ENCODE data around the gene EVI5.

EVI5 gene

GRCh38 chr1:92482665-92483609, 302.0 kb downstream of the EVI5 start:
- Histone ChIP-seq H3K4me1 (ENCODE audit: insufficient read depth, low read length) (no peaks in the 10 kb centered on the region), H3K36me3 (ENCODE audit: insufficient read depth, low read length) (no peaks in the 10 kb centered on the region), H3K9me3 (ENCODE audit: control insufficient read depth, insufficient read depth, low read length) (no peaks in the 10 kb centered on the region), H3K9ac (ENCODE audit: low read depth, low read length) (peak overlapping the region; percentile 63)

DNA sequence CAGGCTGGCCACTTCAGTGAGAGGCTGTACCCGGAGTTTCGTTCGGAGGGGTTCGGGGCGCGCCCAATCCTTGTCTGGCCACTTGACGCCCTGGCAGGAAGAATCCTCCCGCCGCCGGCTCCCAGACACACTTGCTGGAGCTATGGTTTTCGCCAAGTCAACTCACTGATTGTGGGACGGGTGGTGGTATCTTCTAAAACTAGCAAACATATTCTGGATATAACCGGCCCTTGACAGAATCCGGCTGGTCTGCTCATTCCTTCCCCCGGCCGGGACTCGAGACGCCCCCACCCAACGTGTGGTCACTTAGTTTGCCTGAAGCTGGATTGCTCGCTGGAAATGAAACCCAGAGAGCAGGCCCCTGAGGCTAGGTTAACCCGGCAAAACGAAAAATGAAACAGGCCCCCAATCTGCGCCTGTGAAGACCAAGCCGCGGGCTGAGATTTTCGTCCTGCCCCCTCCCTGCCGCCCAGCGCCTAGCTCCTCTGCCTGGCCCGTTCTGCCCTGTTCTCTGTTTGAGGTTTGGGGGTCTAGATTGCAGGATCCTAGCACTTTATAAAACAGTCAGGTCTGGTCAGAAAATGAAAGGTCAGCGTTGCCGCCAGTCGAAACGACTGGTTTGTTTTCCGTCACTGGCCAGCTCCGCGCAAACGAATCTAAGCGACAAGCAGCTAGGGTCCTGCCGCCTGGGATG, 302.8 kb downstream of the EVI5 start:
- Histone ChIP-seq H3K9me3 (ENCODE audit: control insufficient read depth, insufficient read depth, low read length) (no peaks in the 10 kb centered on the region), H3K9ac (ENCODE audit: low read depth, low read length) (peak overlapping the region; percentile 63), H3K36me3 (ENCODE audit: insufficient read depth, low read length) (no peaks in the 10 kb centered on the region), H3K4me1 (ENCODE audit: insufficient read depth, low read length) (no peaks in the 10 kb centered on the region)

- Histone ChIP-seq H3K9ac (ENCODE audit: low read depth, low read length) (no peak overlapping the region; the same call in 1 of the 2 replicates), H3K36me3 (ENCODE audit: insufficient read depth, low read length) (no peaks in the 10 kb centered on the region), H3K9me3 (ENCODE audit: control insufficient read depth, insufficient read depth, low read length) (no peaks in the 10 kb centered on the region), H3K4me1 (ENCODE audit: insufficient read depth, low read length) (no peaks in the 10 kb centered on the region)
Measured at GRCh38 chr1:92481599-92481925, 303.3 kb downstream of the EVI5 start.

- H3K9me3 ChIP-seq (ENCODE audit: control insufficient read depth, insufficient read depth, low read length), result no peaks in the 10 kb centered on the region
- peak overlapping the region; percentile 41; the same call in 1 of the 2 replicates for H3K9ac ChIP-seq (ENCODE audit: low read depth, low read length)
- H3K4me1 ChIP-seq (ENCODE audit: insufficient read depth, low read length), result no peaks in the 10 kb centered on the region
- H3K36me3 ChIP-seq (ENCODE audit: insufficient read depth, low read length), result no peaks in the 10 kb centered on the region
Measured at GRCh38 chr1:92480813-92481598, 303.9 kb downstream of the EVI5 start.

DNA sequence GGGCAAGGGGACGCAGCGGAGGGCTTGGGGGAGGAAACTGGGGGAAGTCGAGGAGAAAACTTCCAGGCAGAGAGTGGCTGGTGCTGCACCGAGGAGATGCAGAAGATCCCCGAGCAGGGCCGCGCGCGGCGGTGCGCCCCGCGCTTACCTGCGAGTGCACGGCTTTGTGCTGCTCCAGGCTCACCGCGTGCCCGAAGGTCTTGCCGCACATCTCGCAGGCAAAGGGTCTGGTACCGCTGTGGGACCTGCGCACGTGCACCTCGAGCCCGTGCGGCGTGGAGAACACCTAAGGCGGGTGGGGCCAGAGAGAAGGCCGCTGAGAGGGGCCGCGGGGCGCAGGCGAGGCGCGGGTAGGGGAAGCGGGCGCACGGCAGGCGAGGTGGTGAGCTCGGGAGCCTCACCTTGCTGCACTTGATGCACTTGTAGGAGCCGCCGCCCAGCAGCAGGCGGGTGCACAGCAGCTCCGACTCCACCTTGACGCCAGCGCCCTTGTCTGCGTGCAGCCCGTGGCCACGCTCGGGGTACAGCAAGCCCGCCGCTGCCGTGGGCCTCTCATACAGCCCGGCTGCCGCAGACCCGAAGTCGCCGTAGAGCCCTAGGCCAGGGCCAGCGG, 304.6 kb downstream of the EVI5 start:
- Histone ChIP-seq H3K9me3 (ENCODE audit: control insufficient read depth, insufficient read depth, low read length) (no peaks in the 10 kb centered on the region), H3K36me3 (ENCODE audit: insufficient read depth, low read length) (no peaks in the 10 kb centered on the region), H3K4me1 (ENCODE audit: insufficient read depth, low read length) (no peaks in the 10 kb centered on the region), H3K9ac (ENCODE audit: low read depth, low read length) (peak overlapping the region; percentile 41; the same call in 1 of the 2 replicates)

DNA sequence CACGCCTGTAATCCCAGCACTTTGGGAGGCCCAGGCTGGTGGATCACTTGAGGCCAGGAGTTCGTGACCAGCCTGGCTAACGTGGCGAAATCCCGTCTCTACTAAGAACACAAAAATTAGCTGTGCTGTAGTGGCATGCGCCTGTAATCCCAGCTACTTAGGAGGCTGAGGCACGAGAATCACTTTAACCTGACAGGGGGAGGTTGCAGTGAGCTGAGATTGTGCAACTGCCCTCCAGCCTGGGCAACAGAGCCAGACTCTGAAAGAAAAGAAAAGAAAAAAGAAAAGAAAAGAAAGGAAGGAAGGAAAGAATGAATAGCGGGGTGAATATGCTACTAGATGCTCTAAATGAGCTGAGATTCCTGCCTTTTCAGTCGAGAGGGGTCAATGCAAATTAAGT, 305.3 kb downstream of the EVI5 start:
- no peaks in the 10 kb centered on the region for H3K4me1 ChIP-seq (ENCODE audit: insufficient read depth, low read length)
- no peaks in the 10 kb centered on the region for H3K36me3 ChIP-seq (ENCODE audit: insufficient read depth, low read length)
- H3K9ac ChIP-seq (ENCODE audit: low read depth, low read length), result no peak overlapping the region
- H3K9me3 ChIP-seq (ENCODE audit: control insufficient read depth, insufficient read depth, low read length), result no peaks in the 10 kb centered on the region

DNA sequence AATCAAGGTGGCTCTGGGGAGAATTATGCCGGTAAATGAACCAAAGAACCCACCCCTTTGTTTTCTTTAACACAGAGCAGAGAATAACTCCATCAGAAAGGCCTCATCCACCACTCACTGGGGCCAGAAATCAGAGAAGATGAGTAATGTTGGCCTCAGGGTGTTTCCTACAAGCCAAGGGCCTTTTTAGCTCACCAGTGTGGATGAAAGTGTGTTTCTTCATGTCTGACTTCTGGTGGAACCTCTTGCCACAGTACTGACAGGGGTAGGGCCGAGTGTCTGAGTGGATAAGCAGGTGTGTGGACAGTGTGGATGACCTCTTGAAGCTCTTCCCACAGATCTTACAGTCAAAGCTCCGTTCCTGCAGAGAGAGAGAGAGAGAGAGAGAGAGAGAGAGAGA, 306.5 kb downstream of the EVI5 start:
- H3K9me3 ChIP-seq (ENCODE audit: control insufficient read depth, insufficient read depth, low read length), result no peaks in the 10 kb centered on the region
- 0 out of 2 replicates have a peak, but pooled peaks cover 4% of the 10 kb centered on the region for H3K4me1 ChIP-seq (ENCODE audit: insufficient read depth, low read length)
- H3K36me3 ChIP-seq (ENCODE audit: insufficient read depth, low read length), result no peaks in the 10 kb centered on the region
- H3K9ac ChIP-seq (ENCODE audit: low read depth, low read length), result no peak overlapping the region

DNA sequence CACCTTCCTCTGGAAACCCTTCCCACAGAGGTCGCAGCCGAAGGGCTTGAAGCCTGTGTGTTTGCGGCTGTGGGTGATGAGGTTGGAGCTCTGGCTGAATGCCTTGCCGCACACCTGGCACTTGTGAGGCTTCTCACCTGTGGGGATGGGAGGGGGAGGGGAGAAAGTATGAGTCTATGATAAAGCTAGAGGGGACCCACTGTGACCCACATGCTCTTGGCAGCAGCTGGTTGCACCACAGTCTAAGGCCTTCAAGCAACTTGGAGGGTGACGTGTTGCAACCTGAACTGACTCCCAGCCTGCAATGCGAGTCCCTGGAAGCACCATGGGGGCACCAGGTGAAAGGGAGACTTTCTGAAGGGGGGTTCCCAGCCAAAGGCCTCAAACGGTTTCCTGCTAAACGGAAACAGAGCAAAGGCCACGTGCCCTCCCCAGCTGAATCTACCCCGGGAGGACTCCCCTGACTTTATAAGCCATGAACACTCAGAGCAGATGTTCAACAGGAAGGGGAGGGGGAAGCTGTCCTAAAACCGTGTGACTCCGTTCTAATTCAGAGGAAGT, 308.8 kb downstream of the EVI5 start:
- 0 out of 2 replicates have a peak, but pooled peaks cover 4% of the 10 kb centered on the region for H3K4me1 ChIP-seq (ENCODE audit: insufficient read depth, low read length)
- H3K36me3 ChIP-seq (ENCODE audit: insufficient read depth, low read length), result no peaks in the 10 kb centered on the region
- H3K9ac ChIP-seq (ENCODE audit: low read depth, low read length), result no peak overlapping the region
- no peaks in the 10 kb centered on the region for H3K9me3 ChIP-seq (ENCODE audit: control insufficient read depth, insufficient read depth, low read length)

DNA sequence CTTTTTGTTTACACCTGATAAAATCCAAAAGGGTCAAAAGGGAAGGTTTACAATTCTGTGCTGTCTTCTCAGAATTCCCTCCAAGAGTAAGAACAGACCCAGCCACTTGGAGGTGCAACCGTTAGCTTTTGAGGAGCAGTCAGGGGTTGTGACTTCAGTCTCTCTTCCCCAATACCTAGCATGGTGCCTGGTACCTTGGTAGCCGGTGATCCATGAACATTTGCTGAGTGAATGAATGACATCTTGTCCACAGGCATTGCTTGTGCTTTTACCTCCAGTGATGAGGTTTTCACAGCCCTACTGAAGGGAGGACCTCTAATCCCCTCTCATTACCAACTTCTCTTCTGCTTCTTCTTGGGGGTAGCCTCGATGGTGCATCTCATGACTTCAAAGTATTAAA, 309.9 kb downstream of the EVI5 start:
- Histone ChIP-seq H3K9ac (ENCODE audit: low read depth, low read length) (no peak overlapping the region), H3K4me1 (ENCODE audit: insufficient read depth, low read length) (0 out of 2 replicates have a peak, but pooled peaks cover 4% of the 10 kb centered on the region), H3K9me3 (ENCODE audit: control insufficient read depth, insufficient read depth, low read length) (no peaks in the 10 kb centered on the region), H3K36me3 (ENCODE audit: insufficient read depth, low read length) (no peaks in the 10 kb centered on the region)

DNA sequence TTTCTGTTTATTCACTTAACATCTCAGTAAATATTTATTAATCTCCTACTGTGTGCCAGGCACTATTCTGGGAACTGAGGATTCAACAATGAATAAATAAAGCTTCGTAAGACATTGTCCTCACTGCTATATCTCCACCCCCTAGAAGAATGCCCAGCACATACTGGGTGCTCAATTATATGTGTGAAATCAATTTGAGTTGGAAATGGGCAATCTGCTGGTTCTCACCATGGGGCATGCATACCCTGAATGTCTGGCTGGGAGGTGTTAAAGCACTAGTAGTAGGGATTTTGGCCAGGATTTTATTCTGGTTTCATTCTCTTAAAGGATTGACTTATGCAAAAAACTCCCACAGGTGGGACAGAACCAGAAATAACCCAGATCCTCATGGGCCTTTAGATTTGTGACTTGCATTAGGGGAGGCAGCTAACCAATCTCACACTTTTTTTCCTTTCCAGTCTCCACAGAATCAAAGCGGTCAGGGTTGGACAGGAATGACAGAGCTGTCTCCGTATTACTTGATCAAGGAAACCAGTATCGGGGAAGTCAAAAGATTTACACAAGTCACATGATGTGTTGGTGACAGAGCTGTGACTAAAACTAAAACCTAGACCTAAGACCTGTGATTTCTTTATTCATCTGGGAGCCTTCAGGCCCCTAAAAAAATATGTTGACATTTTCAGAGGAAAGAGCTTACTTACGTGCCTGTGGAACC, 311.0 kb downstream of the EVI5 start:
- H3K9me3 ChIP-seq (ENCODE audit: control insufficient read depth, insufficient read depth, low read length), result no peaks in the 10 kb centered on the region
- 0 out of 2 replicates have a peak, but pooled peaks cover 4% of the 10 kb centered on the region for H3K4me1 ChIP-seq (ENCODE audit: insufficient read depth, low read length)
- H3K9ac ChIP-seq (ENCODE audit: low read depth, low read length), result no peak overlapping the region
- H3K36me3 ChIP-seq (ENCODE audit: insufficient read depth, low read length), result no peaks in the 10 kb centered on the region

DNA sequence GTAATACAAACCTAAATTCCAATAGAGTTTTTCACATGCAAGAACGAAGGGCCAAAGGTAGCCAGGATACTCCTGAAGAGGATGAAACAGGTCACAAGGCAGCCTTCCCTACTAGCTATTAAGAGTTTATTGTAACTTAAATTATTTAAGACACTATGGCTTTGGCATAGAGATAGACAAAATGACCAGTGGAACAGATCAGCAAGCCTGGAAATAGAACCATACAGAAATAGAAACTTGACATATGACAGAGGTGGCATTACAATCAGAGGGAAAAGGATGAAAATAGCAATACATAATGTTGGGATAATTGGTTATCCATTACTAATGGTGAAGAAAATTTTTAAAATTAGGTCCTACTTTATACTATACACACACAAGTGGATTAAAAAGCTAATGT, 314.7 kb downstream of the EVI5 start:
- Histone ChIP-seq H3K9ac (ENCODE audit: low read depth, low read length) (no peak overlapping the region), H3K4me1 (ENCODE audit: insufficient read depth, low read length) (0 out of 2 replicates have a peak, but pooled peaks cover 4% of the 10 kb centered on the region), H3K36me3 (ENCODE audit: insufficient read depth, low read length) (no peaks in the 10 kb centered on the region), H3K9me3 (ENCODE audit: control insufficient read depth, insufficient read depth, low read length) (no peaks in the 10 kb centered on the region)

DNA sequence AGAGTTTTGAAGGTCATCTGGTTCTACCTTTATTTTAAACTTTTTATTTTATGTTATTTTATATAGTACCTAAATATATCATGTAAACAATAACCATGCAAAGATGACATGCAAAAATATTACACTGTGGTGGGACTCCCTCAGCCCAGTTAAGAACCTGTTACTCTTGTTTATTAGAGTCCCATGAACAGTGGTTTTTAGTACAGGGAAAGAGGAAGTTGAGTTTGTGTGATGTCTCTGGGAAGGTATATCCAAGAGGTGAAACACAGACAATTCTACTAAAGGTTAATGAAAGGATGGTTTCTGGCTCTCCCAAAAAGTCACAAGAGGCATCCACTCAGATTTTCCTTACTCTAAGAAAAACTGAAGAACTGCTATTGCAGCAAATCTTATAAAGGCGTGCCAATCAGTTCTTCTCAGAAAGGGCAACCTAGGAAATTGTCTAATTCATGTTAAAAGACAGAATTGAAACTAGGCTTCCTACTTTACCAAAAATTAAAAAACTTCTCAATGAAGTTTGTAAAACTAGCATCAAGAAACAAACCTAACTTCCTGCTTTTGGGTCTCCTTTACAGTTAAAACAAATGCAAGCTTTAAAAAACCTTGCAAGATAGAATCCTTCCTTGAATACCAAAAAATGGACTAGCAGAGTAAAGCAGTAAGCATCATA, 318.1 kb downstream of the EVI5 start:
- H3K9me3 ChIP-seq (ENCODE audit: control insufficient read depth, insufficient read depth, low read length), result no peaks in the 10 kb centered on the region
- H3K4me1 ChIP-seq (ENCODE audit: insufficient read depth, low read length), result no peaks in the 10 kb centered on the region
- no peak overlapping the region for H3K9ac ChIP-seq (ENCODE audit: low read depth, low read length)
- no peaks in the 10 kb centered on the region for H3K36me3 ChIP-seq (ENCODE audit: insufficient read depth, low read length)

DNA sequence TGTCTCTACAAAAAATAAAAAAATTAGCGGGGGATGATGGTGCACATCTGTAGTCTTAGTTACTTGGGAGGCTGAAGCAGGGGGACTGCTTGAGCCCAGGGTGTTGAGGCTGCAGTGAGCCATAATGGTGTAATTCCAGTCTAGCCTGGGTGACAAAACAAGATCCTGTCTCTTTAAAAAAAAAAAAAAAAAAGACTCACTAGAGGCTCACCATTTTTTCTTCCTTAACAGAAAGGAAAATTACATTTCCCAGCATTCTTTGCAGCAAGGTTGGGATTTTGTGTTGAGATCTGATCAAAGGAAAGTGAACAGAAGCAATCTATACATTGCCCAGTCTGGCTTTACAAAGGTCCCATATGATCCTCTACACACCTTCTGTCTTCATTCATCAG, 319.7 kb downstream of the EVI5 start:
- Histone ChIP-seq H3K36me3 (ENCODE audit: insufficient read depth, low read length) (no peaks in the 10 kb centered on the region), H3K9me3 (ENCODE audit: control insufficient read depth, insufficient read depth, low read length) (no peaks in the 10 kb centered on the region), H3K9ac (ENCODE audit: low read depth, low read length) (no peak overlapping the region), H3K4me1 (ENCODE audit: insufficient read depth, low read length) (no peaks in the 10 kb centered on the region)
